ENCODE data around the gene GRID2. TPM values are rescaled to one million over a fixed set of nuclear protein-coding genes. Genes with fewer than 3 reads are reported as not detected.

The GRID2 gene
- total and polyA plus RNA-seq, 10 of the 15 experiments (the other 5 are each of a cell fraction or from before 2014, with no cell fraction given) = not detected

DNA sequence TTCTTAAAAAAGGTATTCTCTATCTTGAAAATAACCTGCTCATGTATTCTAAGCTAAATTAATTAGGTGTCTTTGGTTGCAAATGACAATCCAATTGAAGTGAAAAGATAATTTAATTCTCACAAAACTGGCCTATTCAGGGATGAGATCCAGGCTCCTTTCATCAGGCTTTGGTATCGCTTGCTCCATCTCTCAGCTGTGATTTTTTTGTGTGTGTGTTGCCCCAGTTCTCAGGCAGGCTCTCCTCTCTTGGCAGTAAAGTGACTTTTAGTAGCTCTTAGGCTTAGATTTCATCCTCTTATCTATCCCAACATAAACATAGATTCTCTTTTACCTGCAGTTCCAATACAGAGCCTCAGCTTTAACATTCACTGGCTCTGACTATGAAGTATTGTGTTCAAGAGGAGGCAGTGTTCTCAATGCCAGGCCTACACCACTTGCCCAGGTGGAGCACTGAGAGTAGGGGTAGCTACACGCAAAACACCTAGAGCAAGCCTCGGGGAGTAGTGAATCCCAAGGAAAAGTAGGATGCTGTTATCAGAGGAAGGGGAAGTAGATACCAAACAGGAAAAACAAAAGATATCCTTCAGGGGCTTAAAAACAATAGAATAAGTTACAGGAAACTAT lies 1132.3 kb downstream of the GRID2 start:
- Histone ChIP-seq H3K79me2 (ENCODE audit: control insufficient read depth, insufficient read depth, low read length) (no peaks in the 10 kb centered on the region), H3K27me3 (replicated peaks in 1 of 2; ENCODE audit: control insufficient read depth in 2 of 2, insufficient read depth in 2 of 2, low read length in 1 of 2) (no peaks in the 10 kb centered on the region), H3K9ac (ENCODE audit: control insufficient read depth, insufficient read depth, low read length) (no peak overlapping the region), H3K27ac (ENCODE audit: control insufficient read depth, insufficient read depth) (no peak overlapping the region), H2AFZ (ENCODE audit: control insufficient read depth, low read depth, low read length) (no peak overlapping the region), H3K4me3 (no peak overlapping the region), H3K9me3 (replicated peaks; ENCODE audit: control insufficient read depth, insufficient read depth, low read length) (no peaks in the 10 kb centered on the region), H3K4me2 (ENCODE audit: control insufficient read depth, insufficient read depth) (no peak overlapping the region), H3K4me1 (ENCODE audit: control insufficient read depth, insufficient read depth, low read length) (no peaks in the 10 kb centered on the region), H4K20me1 (ENCODE audit: control insufficient read depth, insufficient read depth) (no peaks in the 10 kb centered on the region), H3K36me3 (ENCODE audit: control insufficient read depth in 2 of 2, insufficient read depth in 2 of 2, low read length in 1 of 2) (no peaks in the 10 kb centered on the region)
- intact Hi-C loops (cut with micrococcal nuclease; ENCODE audit: unreplicated experiment) (no loop called here), in situ Hi-C loops (cut with MboI) (no loop called here)
- no TSS peak for BruUV-seq (replicated peaks)
- DNase-seq (ENCODE audit: low read depth, low spot score) (no peak), ATAC-seq (no peak), FAIRE-seq (no peak)
- POLR2A ChIA-PET = no interaction called here
- SMC1A ChIA-PET (ENCODE audit: uncharacterized antibody, unreplicated experiment) = interaction anchor here (0.6 to 1.2 kb wide), 3 partner anchors 17 to 30 kb away, joined by 3 read pairs; no protein-coding TSS in a partner anchor
- CTCF ChIA-PET = interaction anchor here (1.4 kb wide), 1 partner anchor 21 kb away, joined by 3 read pairs; no protein-coding TSS in a partner anchor
- no peak for TF ChIP-seq RUNX3 (IDR thresholded peaks at IDR 0.05; ENCODE audit: low read length)
- TF ChIP-seq SUPT20H (IDR thresholded peaks at IDR 0.05; ENCODE audit: borderline replicate concordance, control insufficient read depth, low read depth, low read length) = no peak
- no peak for TF ChIP-seq YBX1 (IDR thresholded peaks at IDR 0.05)
- no peak for TF ChIP-seq BACH1 (IDR thresholded peaks at IDR 0.05; ENCODE audit: borderline replicate concordance)
- TF ChIP-seq ASH2L (IDR thresholded peaks at IDR 0.05; ENCODE audit: borderline replicate concordance, low read depth) = no peak
- TF ChIP-seq NR2C1 (IDR thresholded peaks at IDR 0.05) = no peak
- no peak for TF ChIP-seq CHD1 (IDR thresholded peaks at IDR 0.05; ENCODE audit: low read depth, low read length)
- TF ChIP-seq HDGF (IDR thresholded peaks at IDR 0.05) = no peak
- no peak for TF ChIP-seq KAT2A (conservative IDR thresholded peaks at IDR 0.05; ENCODE audit: control insufficient read depth, low read depth, low read length)
- TF ChIP-seq BCL11A (IDR thresholded peaks at IDR 0.05; ENCODE audit: low read depth, low read length) = no peak
- TF ChIP-seq, protein P1, sequence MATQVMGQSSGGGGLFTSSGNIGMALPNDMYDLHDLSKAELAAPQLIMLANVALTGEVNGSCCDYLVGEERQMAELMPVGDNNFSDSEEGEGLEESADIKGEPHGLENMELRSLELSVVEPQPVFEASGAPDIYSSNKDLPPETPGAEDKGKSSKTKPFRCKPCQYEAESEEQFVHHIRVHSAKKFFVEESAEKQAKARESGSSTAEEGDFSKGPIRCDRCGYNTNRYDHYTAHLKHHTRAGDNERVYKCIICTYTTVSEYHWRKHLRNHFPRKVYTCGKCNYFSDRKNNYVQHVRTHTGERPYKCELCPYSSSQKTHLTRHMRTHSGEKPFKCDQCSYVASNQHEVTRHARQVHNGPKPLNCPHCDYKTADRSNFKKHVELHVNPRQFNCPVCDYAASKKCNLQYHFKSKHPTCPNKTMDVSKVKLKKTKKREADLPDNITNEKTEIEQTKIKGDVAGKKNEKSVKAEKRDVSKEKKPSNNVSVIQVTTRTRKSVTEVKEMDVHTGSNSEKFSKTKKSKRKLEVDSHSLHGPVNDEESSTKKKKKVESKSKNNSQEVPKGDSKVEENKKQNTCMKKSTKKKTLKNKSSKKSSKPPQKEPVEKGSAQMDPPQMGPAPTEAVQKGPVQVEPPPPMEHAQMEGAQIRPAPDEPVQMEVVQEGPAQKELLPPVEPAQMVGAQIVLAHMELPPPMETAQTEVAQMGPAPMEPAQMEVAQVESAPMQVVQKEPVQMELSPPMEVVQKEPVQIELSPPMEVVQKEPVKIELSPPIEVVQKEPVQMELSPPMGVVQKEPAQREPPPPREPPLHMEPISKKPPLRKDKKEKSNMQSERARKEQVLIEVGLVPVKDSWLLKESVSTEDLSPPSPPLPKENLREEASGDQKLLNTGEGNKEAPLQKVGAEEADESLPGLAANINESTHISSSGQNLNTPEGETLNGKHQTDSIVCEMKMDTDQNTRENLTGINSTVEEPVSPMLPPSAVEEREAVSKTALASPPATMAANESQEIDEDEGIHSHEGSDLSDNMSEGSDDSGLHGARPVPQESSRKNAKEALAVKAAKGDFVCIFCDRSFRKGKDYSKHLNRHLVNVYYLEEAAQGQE (IDR thresholded peaks at IDR 0.05; ENCODE audit: low read depth, low read length) = no peak
- TF ChIP-seq CEBPZ (IDR thresholded peaks at IDR 0.05; ENCODE audit: low read depth, low read length) = no peak
- TF ChIP-seq NFXL1 (IDR thresholded peaks at IDR 0.05; ENCODE audit: borderline replicate concordance) = no peak
- no peak for TF ChIP-seq STAT3 (IDR thresholded peaks at IDR 0.05; ENCODE audit: low read depth, low read length)
- no peak for TF ChIP-seq PML (IDR thresholded peaks at IDR 0.05; ENCODE audit: low read length)
- no peak for TF ChIP-seq JUND (IDR thresholded peaks at IDR 0.05; ENCODE audit: low read depth, low read length)
- no peak for TF ChIP-seq HSF1 (IDR thresholded peaks at IDR 0.05; ENCODE audit: low read depth, low read length)
- WGBS (ENCODE audit: insufficient coverage, insufficient replicate concordance, low lambda C conversion rate, missing lambda C conversion rate) = 11% methylated on average over 3 of the region's 3 CpGs
- RAD21 ChIA-PET (ENCODE audit: unreplicated experiment) = no interaction called here

Data from GM12878 (cell line).